K562 (cell line): ENCODE results near the gene PRDX2. TPM values are rescaled to one million over a fixed set of nuclear protein-coding genes. Genes with fewer than 3 reads are reported as not detected.

Experiments used
- E2F3 ChIP-seq: fragments of 250-450 bp; sonication (Bioruptor Pico); IDR thresholded peaks from 2 replicates; pipeline ENCODE4 v1.4.0; 2020; ENCODE audit warnings: mild to moderate bottlenecking
- EP400 ChIP-seq: fragments of 450-650 bp; IDR thresholded peaks from 2 replicates; pipeline ENCODE4 v1.6.1; 2017; ENCODE audit warnings: antibody characterized with exemption, mild to moderate bottlenecking, moderate library complexity
- ETS1 ChIP-seq: conservative IDR thresholded peaks from 2 replicates; pipeline ENCODE4 v1.6.1; 2011; ENCODE audit warnings: low read depth, mild to moderate bottlenecking, low read length; ENCODE audit not compliant: control insufficient read depth
- ETS2 ChIP-seq: IDR thresholded peaks from 2 replicates; pipeline ENCODE4 v1.6.1; 2016; ENCODE audit warnings: borderline replicate concordance, missing genetic modification characterization, mild to moderate bottlenecking, moderate library complexity, missing compliant biosample characterization; ENCODE audit not compliant: poor library complexity, severe bottlenecking
- NELFE ChIP-seq: IDR thresholded peaks from 2 replicates; pipeline ENCODE4 v1.6.1; 2011; ENCODE audit warnings: mild to moderate bottlenecking; ENCODE audit not compliant: insufficient read depth, insufficient read length
- NONO ChIP-seq, 2 experiments: fragments of 200-400 bp in 1 of 2; fragments of 450-650 bp in 1 of 2; formaldehyde crosslinking in 1 of 2; IDR thresholded peaks; 2 replicates each; pipeline ENCODE4 v1.6.1; 2017; ENCODE audit warnings: low read depth in 2 of 2, mild to moderate bottlenecking in 2 of 2, moderate library complexity in 2 of 2, low read length in 1 of 2
- NR2C1 ChIP-seq, 2 experiments: fragments of 450-650 bp; IDR thresholded peaks; 2 replicates each; pipeline ENCODE4 v1.6.1; 2017; ENCODE audit warnings: mild to moderate bottlenecking in 2 of 2, antibody characterized with exemption in 1 of 2, inconsistent platforms in 1 of 2, missing compliant biosample characterization in 1 of 2, missing genetic modification characterization in 1 of 2
- PPARD ChIP-seq: fragments of 250-450 bp; sonication (Bioruptor Pico); IDR thresholded peaks from 2 replicates; pipeline ENCODE4 v1.8.0; 2022; ENCODE audit warnings: inconsistent platforms, mild to moderate bottlenecking, moderate library complexity
- RBM39 ChIP-seq: fragments of 200-400 bp; formaldehyde crosslinking; optimal IDR thresholded peaks from 2 replicates; pipeline ENCODE3; 2018; ENCODE audit warnings: low read depth, low read length
- RFX5 ChIP-seq: IDR thresholded peaks from 2 replicates; pipeline ENCODE4 v1.6.1; 2011; ENCODE audit warnings: low read depth, mild to moderate bottlenecking, improper control_type of control experiment, low read length
- RNF2 ChIP-seq: sonication (generic); IDR thresholded peaks from 2 replicates; pipeline ENCODE4 v1.6.1; 2016
- SMAD3 ChIP-seq: fragments of 450-650 bp; formaldehyde crosslinking; conservative IDR thresholded peaks from 2 replicates; pipeline ENCODE4 v1.4.0; 2020; ENCODE audit warnings: mild to moderate bottlenecking
- TCF7L2 ChIP-seq: fragments of 150-350 bp; IDR thresholded peaks from 2 replicates; pipeline ENCODE4 v1.6.1; 2016; ENCODE audit warnings: low read depth, mild to moderate bottlenecking, low read length, moderate library complexity
- TEAD1 ChIP-seq, 2 experiments: fragments of 450-650 bp in 1 of 2; sonication (generic) in 1 of 2; formaldehyde crosslinking; IDR thresholded peaks; 2 replicates each; pipeline versions ENCODE4 v1.4.0 to v1.8.0; 2020 to 2022; ENCODE audit warnings: mild to moderate bottlenecking in 2 of 2, missing genetic modification reagents in 1 of 2
- TRIM24 ChIP-seq, 2 experiments: fragments of 450-650 bp; IDR thresholded peaks; 2 replicates each; pipeline ENCODE4 v1.6.1; 2016
- ZNF124 ChIP-seq: sonication (generic); formaldehyde crosslinking; IDR thresholded peaks from 2 replicates; pipeline ENCODE4 v1.8.1; 2022; ENCODE audit warnings: missing genetic modification reagents
- ZNF146 ChIP-seq: IDR thresholded peaks from one replicate; pipeline ENCODE4 v1.6.1; 2018; ENCODE audit warnings: missing compliant biosample characterization; ENCODE audit not compliant: unreplicated experiment
- ZNF316 ChIP-seq: fragments of 450-650 bp; IDR thresholded peaks from 2 replicates; pipeline ENCODE4 v1.6.1; 2016
- ZNF398 ChIP-seq: fragments of 250-450 bp; sonication (Bioruptor Pico); IDR thresholded peaks from 2 replicates; pipeline ENCODE4 v1.8.0; 2021; ENCODE audit warnings: moderate library complexity, mild to moderate bottlenecking, inconsistent platforms
- ZNF551 ChIP-seq: fragments of 250-450 bp; sonication (Bioruptor Pico); IDR thresholded peaks from 2 replicates; pipeline ENCODE4 v1.5.0; 2021; ENCODE audit warnings: mild to moderate bottlenecking, moderate library complexity
- ZNF561 ChIP-seq: fragments of 450-650 bp; formaldehyde crosslinking; conservative IDR thresholded peaks from 2 replicates; pipeline ENCODE4 v1.4.0; 2020; ENCODE audit warnings: mild to moderate bottlenecking, moderate library complexity
- ZNF696 ChIP-seq: fragments of 250-450 bp; sonication (Bioruptor Pico); conservative IDR thresholded peaks from 2 replicates; pipeline ENCODE4 v1.4.0; 2020; ENCODE audit warnings: mild to moderate bottlenecking, moderate library complexity
- polyA plus RNA-seq, 8 experiments: library from polyadenylated mRNA; depleted of rRNA in 4 of 8; stranded (reverse) in 5 of 8; unstranded in 3 of 8; fragments of >200 nt; fragmentation: Nextera tagmentation in 2 of 8; fragmentation: Illumina TruSeq in 1 of 8; extraction: Ambion mirVana in 2 of 8; extraction: Trizol in 1 of 8; gene quantifications; 2 replicates each; pipeline versions ENCODE4 v1.2.1 to v1.2.3, GENCODE V29; 2011 to 2014; ENCODE audit warnings: inconsistent platforms in 1 of 8, missing spikeins in 1 of 8
- total RNA-seq, 7 experiments: library from RNA; depleted of rRNA in 6 of 7; stranded (reverse); fragments of >200 nt in 6 of 7; fragmentation: Illumina TruSeq in 2 of 7; extraction: Trizol in 2 of 7; gene quantifications; 2 replicates each; pipeline versions ENCODE4 v1.2.1 to v1.2.3, GENCODE V29; 2011 to 2021; ENCODE audit warnings: low replicate concordance in 1 of 7
- TF ChIP-seq, protein P1 (sequence below): fragments of 250-450 bp; sonication (Bioruptor Pico); IDR thresholded peaks from 2 replicates; pipeline ENCODE4 v1.9.0; 2021; ENCODE audit warnings: mild to moderate bottlenecking
- TF ChIP-seq, protein P2 (sequence below), 2 experiments: fragments of 450-650 bp; conservative IDR thresholded peaks; 2 replicates each; pipeline ENCODE4 v1.6.1; 2017; ENCODE audit warnings: mild to moderate bottlenecking in 2 of 2, moderate library complexity in 2 of 2

Gene PRDX2
- total and polyA plus RNA-seq, 9 of the 15 experiments (the other 6 are each of a cell fraction or from before 2014, with no cell fraction given), result 206 to 1,183 (median 415) TPM

DNA sequence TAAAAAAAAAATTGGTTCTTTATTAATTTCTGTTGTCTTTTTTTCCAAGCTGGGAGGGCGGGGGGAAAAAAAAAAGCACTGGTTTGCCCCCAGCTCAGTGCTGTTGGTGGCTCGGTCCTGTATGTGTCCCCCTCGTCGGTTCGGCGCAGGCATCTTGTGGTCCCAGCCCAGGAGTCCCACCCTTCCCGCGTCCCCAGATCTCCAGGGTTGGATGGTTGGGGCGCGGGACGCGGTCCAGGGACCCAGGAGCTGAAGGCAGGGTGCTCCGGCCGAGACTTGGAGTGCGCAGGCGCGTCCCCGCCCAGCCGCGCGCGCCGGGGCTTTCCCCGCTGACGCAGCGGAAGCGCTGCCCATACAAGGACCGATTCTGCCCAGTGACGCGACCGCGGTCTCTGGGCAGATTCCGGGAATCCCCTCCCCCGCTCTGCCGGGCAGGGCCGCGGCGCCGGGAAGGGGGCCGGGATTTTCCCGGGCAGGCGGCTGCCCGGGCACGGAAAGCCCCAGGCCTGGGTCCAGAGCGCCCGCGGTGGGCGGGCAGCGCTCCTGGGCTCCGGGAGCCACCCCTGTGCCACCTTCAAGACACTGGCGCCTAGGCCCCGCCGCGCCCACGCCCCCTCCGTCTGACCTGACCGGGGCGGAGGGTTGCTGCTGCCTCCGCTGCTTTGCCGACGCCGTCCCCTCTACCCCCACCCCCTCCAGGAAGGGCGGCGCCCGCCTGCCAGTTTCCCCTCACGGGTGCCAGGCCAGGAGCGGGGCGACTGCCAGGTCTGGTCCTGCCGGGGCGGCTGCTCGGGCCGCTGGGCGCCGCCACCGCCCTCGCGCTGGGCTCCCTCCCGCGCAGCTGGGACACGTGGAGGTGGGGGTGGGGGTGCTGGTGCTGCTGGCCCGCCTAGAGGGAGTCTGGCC is 8.1 kb downstream of the PRDX2 start (continued):
- TF ChIP-seq, protein P1, sequence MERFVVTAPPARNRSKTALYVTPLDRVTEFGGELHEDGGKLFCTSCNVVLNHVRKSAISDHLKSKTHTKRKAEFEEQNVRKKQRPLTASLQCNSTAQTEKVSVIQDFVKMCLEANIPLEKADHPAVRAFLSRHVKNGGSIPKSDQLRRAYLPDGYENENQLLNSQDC, result no peak
- TF ChIP-seq NR2C1 (IDR thresholded peaks at IDR 0.05), result no peak
- no peak for TF ChIP-seq NR2C1 (tag; IDR thresholded peaks at IDR 0.05)
- TF ChIP-seq, protein P2, sequence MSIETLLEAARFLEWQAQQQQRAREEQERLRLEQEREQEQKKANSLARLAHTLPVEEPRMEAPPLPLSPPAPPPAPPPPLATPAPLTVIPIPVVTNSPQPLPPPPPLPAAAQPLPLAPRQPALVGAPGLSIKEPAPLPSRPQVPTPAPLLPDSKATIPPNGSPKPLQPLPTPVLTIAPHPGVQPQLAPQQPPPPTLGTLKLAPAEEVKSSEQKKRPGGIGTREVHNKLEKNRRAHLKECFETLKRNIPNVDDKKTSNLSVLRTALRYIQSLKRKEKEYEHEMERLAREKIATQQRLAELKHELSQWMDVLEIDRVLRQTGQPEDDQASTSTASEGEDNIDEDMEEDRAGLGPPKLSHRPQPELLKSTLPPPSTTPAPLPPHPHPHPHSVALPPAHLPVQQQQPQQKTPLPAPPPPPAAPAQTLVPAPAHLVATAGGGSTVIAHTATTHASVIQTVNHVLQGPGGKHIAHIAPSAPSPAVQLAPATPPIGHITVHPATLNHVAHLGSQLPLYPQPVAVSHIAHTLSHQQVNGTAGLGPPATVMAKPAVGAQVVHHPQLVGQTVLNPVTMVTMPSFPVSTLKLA (conservative IDR thresholded peaks at IDR 0.05), result peak; percentile 82 to 92
- peak; percentile 14; the same call in 1 of the 2 replicates for TF ChIP-seq RNF2
- no peak for TF ChIP-seq PPARD (CRISPR knock-in tag)
- TF ChIP-seq TCF7L2, result no peak
- no peak for TF ChIP-seq ETS2 (tag)
- peak; percentile 47 to 80; a peak in 3 of 4 replicates for TF ChIP-seq NONO (IDR thresholded peaks at IDR 0.05; ENCODE audit: low read depth in 2 of 2, low read length in 1 of 2)
- no peak for TF ChIP-seq ZNF146
- TF ChIP-seq EP400, result 0 out of 2 replicates have a peak, but pooled peaks have one; percentile 24
- TF ChIP-seq ETS1, result peak; percentile 61; the same call in 1 of the 2 replicates
- no peak for TF ChIP-seq ZNF551
- peak; percentile 86 for TF ChIP-seq RFX5
- peak in 1 of 2 experiments; percentile 77; a peak in 3 of 4 replicates for TF ChIP-seq TEAD1 (CRISPR knock-in tag; IDR thresholded peaks at IDR 0.05)
- no peak for TF ChIP-seq ZNF561
- TF ChIP-seq ZNF316, result 0 out of 2 replicates have a peak, but pooled peaks have one; percentile 32
- no peak for TF ChIP-seq ZNF124 (CRISPR knock-in tag)
- no peak for TF ChIP-seq RBM39
- no peak for TF ChIP-seq E2F3
- no peak for TF ChIP-seq ZNF398 (CRISPR knock-in tag)
- no peak for TF ChIP-seq NELFE
- TF ChIP-seq ZNF696, result no peak
- TF ChIP-seq TRIM24 (IDR thresholded peaks at IDR 0.05), result no peak
- 0 out of 2 replicates have a peak, but pooled peaks have one; percentile 32 for TF ChIP-seq SMAD3
